ENCODE measurements around the gene ATG9B.

The ATG9B gene

GRCh38 chr7:150966002-150966401 lies 58.3 kb downstream of the ATG9B start:
- H3K27ac ChIP-seq: peak overlapping the region; percentile 80
- peak; percentile 28; the same call in 1 of the 2 replicates for TF ChIP-seq CTCF (conservative IDR thresholded peaks at IDR 0.05)

GRCh38 chr7:150965273-150965830 lies 58.9 kb downstream of the ATG9B start:
- H3K27ac ChIP-seq: peak overlapping the region; percentile 80
- no peak for TF ChIP-seq CTCF (conservative IDR thresholded peaks at IDR 0.05)
